GM23248 (cell line): ENCODE measurements around the gene SEMA6D.

Experiments used
- EZH2 ChIP-seq: fragments of 200-600 bp; sonication (generic); IDR thresholded peaks from 2 replicates; pipeline ENCODE4 v1.6.1; 2018; ENCODE audit warnings: antibody characterized with exemption, mild to moderate bottlenecking; ENCODE audit not compliant: insufficient read depth, poor library complexity, severe bottlenecking
- EZH2phosphoT487 ChIP-seq: fragments of 200-600 bp; sonication (generic); IDR thresholded peaks from 2 replicates; pipeline ENCODE4 v1.6.1; 2018; ENCODE audit warnings: antibody characterized with exemption, moderate library complexity, mild to moderate bottlenecking, low read depth; ENCODE audit not compliant: insufficient read depth

DNA sequence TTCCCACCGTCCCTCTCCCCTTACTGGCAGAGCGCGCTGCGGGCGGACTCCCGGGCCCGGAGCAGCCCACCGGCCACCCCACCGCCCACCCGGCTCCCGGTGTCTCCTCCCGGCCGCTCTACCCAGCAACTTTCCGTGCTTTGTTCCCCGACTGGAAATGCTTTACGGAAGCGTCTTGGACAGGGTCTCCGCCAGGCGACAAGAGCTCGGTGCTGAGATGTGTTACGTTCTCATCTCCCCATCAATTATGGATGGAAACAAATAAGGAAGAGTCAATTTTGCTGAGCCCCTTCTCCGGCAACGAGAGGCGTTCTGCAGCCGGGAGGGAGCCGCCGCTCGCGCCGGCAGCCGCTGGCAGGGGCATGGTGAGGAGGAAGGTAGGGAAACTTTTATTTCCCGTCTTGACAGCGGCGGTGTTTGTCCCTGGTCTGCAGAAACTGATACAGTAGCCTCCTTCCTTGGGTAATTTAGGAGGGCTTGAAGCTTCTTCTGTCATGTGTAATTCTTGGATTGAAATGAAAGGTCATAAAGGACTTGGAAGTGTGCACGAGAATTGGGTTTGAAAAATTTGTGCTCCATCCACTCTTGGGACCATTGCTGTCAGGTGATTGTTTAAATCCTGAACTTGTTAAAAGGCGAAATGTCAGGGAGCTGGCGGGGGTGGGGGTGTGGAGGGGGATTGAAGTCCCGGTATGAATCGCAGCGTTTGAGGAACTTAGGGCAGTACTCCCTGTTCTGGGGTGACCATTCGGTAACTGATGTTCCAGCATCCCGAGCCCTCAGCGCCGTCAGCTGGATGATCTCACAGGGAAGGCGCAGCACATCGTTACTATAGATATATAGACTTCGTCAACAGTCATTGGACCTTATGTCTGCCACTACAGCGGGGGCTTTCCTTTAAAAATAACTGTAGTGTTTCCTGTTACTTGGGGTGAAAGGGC, 1.5 kb downstream of the SEMA6D start:
- TF ChIP-seq EZH2 (no peak), EZH2phosphoT487 (no peak)
